A673 (cell line): ENCODE data around the gene ADAMTS9. TPM values are rescaled to one million over a fixed set of nuclear protein-coding genes. Genes with fewer than 3 reads are reported as not detected.

ENCODE experiments used
- BruUV-seq: library from RNA; stranded (reverse); fragments of 400-500 nt; replicated peaks from 2 replicates; lab custom pipeline; 2021; lab: Mats Ljungman, UMichigan
- CTCF ChIA-PET: fragments of 300-600 bp; sonication (Branson Sonifier 250); formaldehyde crosslinking; loops from one replicate; lab custom pipeline; 2022; ENCODE audit warnings: antibody characterized with exemption; lab: Charles Lee
- POLR2A ChIA-PET: fragments of 300-600 bp; sonication (Branson Sonifier 250); formaldehyde crosslinking; loops from one replicate; lab custom pipeline; 2022; ENCODE audit warnings: antibody characterized with exemption; ENCODE audit not compliant: low non-redundant PET; lab: Charles Lee
- DNase-seq: peaks from one replicate; pipeline ENCODE4 v3.0.0-alpha.2; 2015; ENCODE audit warnings: low spot score
- H3K27ac ChIP-seq: fragments of 200-600 bp; sonication (generic); 2 replicates; pipeline ENCODE4 v1.5.1; 2016; ENCODE audit warnings: mixed run types, low read depth, mild to moderate bottlenecking, mixed read lengths, antibody characterized with exemption, low read length; ENCODE audit not compliant: poor library complexity, severe bottlenecking
- H3K27me3 ChIP-seq: fragments of 200-600 bp; sonication (generic); replicated peaks from 2 replicates; pipeline ENCODE4 v1.6.1; 2017; ENCODE audit warnings: mixed run types, low read depth, mild to moderate bottlenecking, mixed read lengths, antibody characterized with exemption, low read length; ENCODE audit not compliant: insufficient read depth, poor library complexity
- H3K36me3 ChIP-seq: fragments of 200-600 bp; sonication (generic); 2 replicates; pipeline ENCODE4 v1.6.1; 2016; ENCODE audit warnings: mixed run types, mild to moderate bottlenecking, mixed read lengths, antibody characterized with exemption, low read length; ENCODE audit not compliant: insufficient read depth, poor library complexity, severe bottlenecking
- H3K4me1 ChIP-seq: fragments of 200-600 bp; sonication (generic); 2 replicates; pipeline ENCODE4 v1.6.1; 2017; ENCODE audit warnings: mixed run types, mild to moderate bottlenecking, mixed read lengths, antibody characterized with exemption, low read length; ENCODE audit not compliant: insufficient read depth, poor library complexity, severe bottlenecking
- H3K4me3 ChIP-seq: fragments of 200-600 bp; sonication (generic); 2 replicates; pipeline ENCODE4 v1.5.1; 2016; ENCODE audit warnings: low read depth, mixed run types, mild to moderate bottlenecking, mixed read lengths, low read length; ENCODE audit not compliant: poor library complexity, severe bottlenecking
- H3K9me3 ChIP-seq: fragments of 200-600 bp; sonication (generic); 2 replicates; pipeline ENCODE4 v1.6.1; 2016; ENCODE audit warnings: mixed run types, low read depth, mild to moderate bottlenecking, mixed read lengths, antibody characterized with exemption, low read length; ENCODE audit not compliant: poor library complexity, severe bottlenecking
- EZH2 ChIP-seq: fragments of 200-600 bp; sonication (generic); IDR thresholded peaks from 2 replicates; pipeline ENCODE4 v1.6.1; 2017; ENCODE audit warnings: borderline replicate concordance, low read depth, mild to moderate bottlenecking, mixed read lengths, antibody characterized with exemption, low read length; ENCODE audit not compliant: poor library complexity, severe bottlenecking
- intact Hi-C: fragments of 100-400 bp; cut with micrococcal nuclease; formaldehyde crosslinking; loops from one replicate; pipeline ENCODE4 v1.10.0; 2022; ENCODE audit not compliant: unreplicated experiment
- total RNA-seq: library from RNA; stranded (reverse); gene quantifications from 2 replicates; pipeline ENCODE4 v1.2.3, GENCODE V29; 2021
- TF ChIP-seq, protein P1 (sequence below): fragments of 300-800, 200-600 bp; sonication (generic); conservative IDR thresholded peaks from 2 replicates; pipeline ENCODE4 v1.5.1; 2017; ENCODE audit warnings: low read depth, mild to moderate bottlenecking, antibody characterized with exemption, low read length, moderate library complexity, mixed read lengths

Gene ADAMTS9
- total RNA-seq, 1 experiment from 2014 or later = 0.26 TPM

DNA sequence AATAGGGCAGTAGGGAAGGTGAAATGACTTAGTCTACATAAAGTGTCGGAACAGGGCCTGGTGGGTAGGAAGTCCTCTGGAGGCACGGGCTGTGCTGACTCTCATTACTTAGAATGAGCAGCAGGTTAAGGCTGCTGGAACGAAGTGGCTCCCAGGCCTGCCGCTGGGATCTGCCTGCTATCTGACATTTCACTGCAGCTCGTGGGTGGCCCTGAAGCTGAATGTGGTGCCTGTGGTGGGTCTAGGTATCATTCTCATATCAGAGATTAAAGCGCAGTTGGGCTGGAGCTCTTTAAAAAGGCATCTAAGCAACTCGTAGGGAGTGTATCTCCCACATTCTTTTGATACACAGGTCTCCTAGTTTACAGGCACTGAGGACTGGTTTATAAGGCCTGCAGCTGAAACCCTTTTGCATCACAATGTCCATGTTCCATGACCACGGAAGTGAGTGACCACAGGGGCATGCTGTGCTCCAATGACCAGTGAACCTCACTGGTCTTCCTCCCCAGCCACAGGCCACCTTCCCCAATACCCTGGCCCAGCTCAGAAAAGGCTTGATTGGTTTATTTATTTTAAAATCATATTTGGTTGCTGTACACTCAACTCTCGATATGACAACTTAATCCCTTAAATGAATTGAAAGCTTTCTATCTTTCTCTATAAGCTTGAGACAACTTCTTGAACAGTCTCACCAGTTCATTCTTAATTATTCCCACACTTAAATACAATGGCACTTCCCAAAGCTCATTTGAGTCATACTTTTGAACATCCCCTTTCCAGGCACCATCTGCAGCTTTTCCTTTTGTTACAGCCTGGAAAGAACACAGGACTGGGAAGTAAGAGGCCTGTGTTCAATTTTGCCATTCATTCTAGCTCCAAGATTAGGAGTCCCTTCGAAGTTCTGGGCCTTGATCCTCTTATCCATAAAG is 19.0 kb downstream of the ADAMTS9 start:
- CTCF ChIA-PET = no interaction called here
- POLR2A ChIA-PET = no interaction called here
- Histone ChIP-seq H3K27ac (no peak overlapping the region), H3K4me1 (no peaks in the 10 kb centered on the region), H3K27me3 (no peaks in the 10 kb centered on the region), H3K4me3 (no peak overlapping the region), H3K9me3 (no peaks in the 10 kb centered on the region), H3K36me3 (no peaks in the 10 kb centered on the region)
- TF ChIP-seq EZH2 = no peak
- TF ChIP-seq, protein P1, sequence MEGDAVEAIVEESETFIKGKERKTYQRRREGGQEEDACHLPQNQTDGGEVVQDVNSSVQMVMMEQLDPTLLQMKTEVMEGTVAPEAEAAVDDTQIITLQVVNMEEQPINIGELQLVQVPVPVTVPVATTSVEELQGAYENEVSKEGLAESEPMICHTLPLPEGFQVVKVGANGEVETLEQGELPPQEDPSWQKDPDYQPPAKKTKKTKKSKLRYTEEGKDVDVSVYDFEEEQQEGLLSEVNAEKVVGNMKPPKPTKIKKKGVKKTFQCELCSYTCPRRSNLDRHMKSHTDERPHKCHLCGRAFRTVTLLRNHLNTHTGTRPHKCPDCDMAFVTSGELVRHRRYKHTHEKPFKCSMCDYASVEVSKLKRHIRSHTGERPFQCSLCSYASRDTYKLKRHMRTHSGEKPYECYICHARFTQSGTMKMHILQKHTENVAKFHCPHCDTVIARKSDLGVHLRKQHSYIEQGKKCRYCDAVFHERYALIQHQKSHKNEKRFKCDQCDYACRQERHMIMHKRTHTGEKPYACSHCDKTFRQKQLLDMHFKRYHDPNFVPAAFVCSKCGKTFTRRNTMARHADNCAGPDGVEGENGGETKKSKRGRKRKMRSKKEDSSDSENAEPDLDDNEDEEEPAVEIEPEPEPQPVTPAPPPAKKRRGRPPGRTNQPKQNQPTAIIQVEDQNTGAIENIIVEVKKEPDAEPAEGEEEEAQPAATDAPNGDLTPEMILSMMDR = no peak
- no peak for DNase-seq
- intact Hi-C loops = no loop called here
- no TSS peak for BruUV-seq

DNA sequence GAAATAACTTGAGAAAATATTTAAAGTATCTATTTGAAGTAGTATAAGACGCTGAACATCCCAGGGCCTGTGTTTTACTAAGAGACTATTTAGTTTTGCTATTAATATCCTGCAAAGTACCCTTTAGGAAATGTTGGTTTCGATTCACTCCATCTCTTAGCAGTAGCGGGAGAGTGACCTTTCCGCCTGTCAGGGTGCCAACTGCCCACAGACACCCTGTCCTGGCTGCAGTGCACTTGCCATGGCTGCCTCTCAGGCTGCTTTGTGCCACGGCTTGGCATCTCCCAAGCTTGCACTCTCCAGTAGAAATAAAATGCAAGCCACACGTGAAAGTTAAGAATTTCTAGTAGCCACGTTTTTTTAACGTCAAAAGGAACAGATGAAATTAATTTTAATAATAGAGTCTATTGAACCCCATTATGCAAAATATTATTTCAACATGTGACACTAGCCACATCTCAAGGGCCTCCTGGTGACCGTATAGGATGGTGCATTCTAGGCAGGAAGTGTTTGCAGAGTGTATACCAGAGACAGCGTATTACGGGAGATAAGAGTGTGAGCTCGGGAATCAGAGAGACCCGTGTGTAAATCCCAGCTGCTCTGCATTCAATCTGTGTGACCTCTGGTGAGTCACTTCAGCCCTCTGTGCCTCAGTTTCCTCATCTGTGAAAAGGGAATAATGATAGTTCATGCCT is 19.8 kb downstream of the ADAMTS9 start:
- Histone ChIP-seq H3K4me1 (no peaks in the 10 kb centered on the region), H3K27me3 (no peaks in the 10 kb centered on the region), H3K36me3 (no peaks in the 10 kb centered on the region), H3K27ac (no peak overlapping the region), H3K4me3 (no peak overlapping the region), H3K9me3 (no peaks in the 10 kb centered on the region)
- TF ChIP-seq, protein P1 = no peak
- TF ChIP-seq EZH2 = no peak
- CTCF ChIA-PET = no interaction called here
- BruUV-seq = no TSS peak
- POLR2A ChIA-PET = no interaction called here
- intact Hi-C loops = no loop called here
- DNase-seq = no peak

DNA sequence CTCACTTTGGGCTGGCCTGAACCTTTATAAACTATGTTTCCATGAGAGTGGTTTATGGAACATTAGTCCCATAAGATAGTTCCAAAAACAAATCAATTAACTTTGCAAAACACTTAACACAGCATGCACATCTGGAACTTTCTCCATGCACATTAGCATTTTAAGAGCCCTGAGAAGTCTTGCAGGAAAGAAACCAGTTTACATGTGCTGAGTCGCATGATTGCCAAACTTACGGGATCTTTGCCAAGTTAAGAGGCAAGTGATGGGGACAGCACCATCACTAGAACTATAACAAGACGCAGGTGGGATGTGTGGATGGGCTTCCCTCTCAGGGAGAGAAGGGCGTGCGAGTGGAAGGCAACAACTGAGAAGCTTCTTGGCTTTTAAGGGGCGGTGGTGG is 20.7 kb downstream of the ADAMTS9 start:
- ChIA-PET CTCF (no interaction called here), POLR2A (no interaction called here)
- Histone ChIP-seq H3K27me3 (no peaks in the 10 kb centered on the region), H3K27ac (no peak overlapping the region), H3K4me3 (no peak overlapping the region), H3K9me3 (no peaks in the 10 kb centered on the region), H3K36me3 (no peaks in the 10 kb centered on the region), H3K4me1 (no peaks in the 10 kb centered on the region)
- no TSS peak for BruUV-seq
- DNase-seq = no peak
- no peak for TF ChIP-seq EZH2
- TF ChIP-seq, protein P1 = no peak
- intact Hi-C loops = no loop called here
